Neural progenitor cell (in vitro differentiated cells): Measurements from ENCODE around the gene KRT9. TPM values are rescaled to one million over a fixed set of nuclear protein-coding genes. Genes with fewer than 3 reads are reported as not detected.

Experiments
- DNase-seq: peaks from one replicate; pipeline ENCODE4 v3.0.0-alpha.2; 2016; ENCODE audit warnings: low spot score
- H2AFZ ChIP-seq: fragments of 200-600 bp; sonication (generic); replicated peaks from 2 replicates; pipeline ENCODE4 v1.6.1; 2016; ENCODE audit warnings: antibody characterized with exemption
- H3F3A ChIP-seq: fragments of 200-600 bp; sonication (generic); 2 replicates; pipeline ENCODE4 v1.6.1; 2016; ENCODE audit warnings: antibody characterized with exemption, low read depth
- H3K27ac ChIP-seq: fragments of 200-600 bp; sonication (generic); 2 replicates; pipeline ENCODE4 v1.5.1; 2016; ENCODE audit warnings: mild to moderate bottlenecking
- H3K27me3 ChIP-seq: fragments of 200-600 bp; sonication (generic); 2 replicates; pipeline ENCODE4 v1.6.1; 2016; ENCODE audit warnings: mild to moderate bottlenecking, moderate library complexity
- H3K36me3 ChIP-seq: fragments of 200-600 bp; sonication (generic); 2 replicates; pipeline ENCODE4 v1.5.1; 2016
- H3K4me1 ChIP-seq: fragments of 200-600 bp; sonication (generic); 2 replicates; pipeline ENCODE4 v1.6.1; 2016; ENCODE audit warnings: mixed run types
- H3K4me2 ChIP-seq: fragments of 200-600 bp; sonication (generic); 2 replicates; pipeline ENCODE4 v1.6.1; 2016
- H3K4me3 ChIP-seq: fragments of 200-600 bp; sonication (generic); 2 replicates; pipeline ENCODE4 v1.5.1; 2016
- H3K79me2 ChIP-seq: fragments of 200-600 bp; sonication (generic); 2 replicates; pipeline ENCODE4 v1.6.1; 2016; ENCODE audit warnings: low read depth
- H3K9ac ChIP-seq: fragments of 200-600 bp; sonication (generic); 2 replicates; pipeline ENCODE4 v1.6.1; 2016
- H3K9me3 ChIP-seq: fragments of 200-600 bp; sonication (generic); 2 replicates; pipeline ENCODE4 v1.5.1; 2016; ENCODE audit warnings: low read depth
- H4K20me1 ChIP-seq: fragments of 200-600 bp; sonication (generic); 2 replicates; pipeline ENCODE4 v1.6.1; 2016; ENCODE audit warnings: low read depth
- H3K27ac Mint-ChIP-seq: 3 replicates; pipeline ENCODE4 v1.8.0; 2021; ENCODE audit warnings: mixed read lengths
- H3K27me3 Mint-ChIP-seq: 2 replicates; pipeline ENCODE4 v1.8.0; 2022; ENCODE audit warnings: low read depth, mild to moderate bottlenecking, inconsistent platforms, moderate library complexity, mixed read lengths; ENCODE audit not compliant: insufficient read depth
- H3K36me3 Mint-ChIP-seq: 3 replicates; pipeline ENCODE4 v1.8.0; 2021; ENCODE audit warnings: mixed read lengths
- H3K4me1 Mint-ChIP-seq: 3 replicates; pipeline ENCODE4 v1.8.0; 2021; ENCODE audit warnings: mixed read lengths
- H3K4me3 Mint-ChIP-seq: 3 replicates; pipeline ENCODE4 v1.8.0; 2021; ENCODE audit warnings: mild to moderate bottlenecking, moderate library complexity, mixed read lengths
- H3K9me3 Mint-ChIP-seq: 3 replicates; pipeline ENCODE4 v1.8.0; 2020; ENCODE audit warnings: mixed read lengths
- EZH2 ChIP-seq: fragments of 200-600 bp; sonication (generic); IDR thresholded peaks from 2 replicates; pipeline ENCODE4 v1.6.1; 2017; ENCODE audit warnings: antibody characterized with exemption, mild to moderate bottlenecking, moderate library complexity
- EZH2phosphoT487 ChIP-seq: fragments of 200-600 bp; sonication (generic); IDR thresholded peaks from 2 replicates; pipeline ENCODE4 v1.6.1; 2017; ENCODE audit warnings: antibody characterized with exemption
- total RNA-seq: library from RNA; depleted of rRNA; stranded (reverse); fragments of >200 nt; gene quantifications from 2 replicates; pipeline ENCODE4 v1.2.3, GENCODE V29; 2015; ENCODE audit warnings: low replicate concordance
- TF ChIP-seq, protein P1 (sequence below): fragments of 200-600 bp; sonication (generic); IDR thresholded peaks from 2 replicates; pipeline ENCODE4 v1.5.1; 2017; ENCODE audit warnings: antibody characterized with exemption, mild to moderate bottlenecking

The KRT9 gene
- total RNA-seq, 1 donor from 2014 or later = not detected

DNA sequence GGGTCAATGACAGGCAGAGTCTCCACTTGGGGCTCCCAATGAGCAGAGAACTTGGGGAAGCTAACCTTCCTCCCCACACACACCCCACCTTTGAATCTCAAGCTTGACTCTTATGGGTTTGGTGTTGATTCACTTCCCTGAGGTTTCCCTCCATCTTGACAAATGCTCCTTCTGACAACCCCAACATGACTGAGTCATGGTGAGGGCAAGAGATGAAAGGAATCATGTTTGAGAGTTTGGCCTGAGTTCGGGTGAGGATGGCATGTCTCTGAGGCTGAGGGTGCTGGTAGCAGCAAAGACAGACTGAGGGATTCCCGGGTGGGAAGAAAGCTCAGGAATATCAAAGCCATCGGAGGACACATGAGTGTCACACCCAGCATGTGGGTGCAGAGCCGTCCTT is 18.7 kb downstream of the KRT9 start:
- H3K27me3 ChIP-seq = no peaks in the 10 kb centered on the region
- peaks cover 2% of the 10 kb centered on the region for H3K27me3 Mint-ChIP-seq
- no peaks in the 10 kb centered on the region for H3K9me3 Mint-ChIP-seq
- H3K27ac ChIP-seq = no peak overlapping the region
- no peaks in the 10 kb centered on the region for H3K79me2 ChIP-seq
- no peak overlapping the region for H3K4me3 Mint-ChIP-seq
- no peaks in the 10 kb centered on the region for H3F3A ChIP-seq
- no peak overlapping the region for H3K27ac Mint-ChIP-seq
- TF ChIP-seq EZH2 (no peak), EZH2phosphoT487 (no peak)
- TF ChIP-seq, protein P1, sequence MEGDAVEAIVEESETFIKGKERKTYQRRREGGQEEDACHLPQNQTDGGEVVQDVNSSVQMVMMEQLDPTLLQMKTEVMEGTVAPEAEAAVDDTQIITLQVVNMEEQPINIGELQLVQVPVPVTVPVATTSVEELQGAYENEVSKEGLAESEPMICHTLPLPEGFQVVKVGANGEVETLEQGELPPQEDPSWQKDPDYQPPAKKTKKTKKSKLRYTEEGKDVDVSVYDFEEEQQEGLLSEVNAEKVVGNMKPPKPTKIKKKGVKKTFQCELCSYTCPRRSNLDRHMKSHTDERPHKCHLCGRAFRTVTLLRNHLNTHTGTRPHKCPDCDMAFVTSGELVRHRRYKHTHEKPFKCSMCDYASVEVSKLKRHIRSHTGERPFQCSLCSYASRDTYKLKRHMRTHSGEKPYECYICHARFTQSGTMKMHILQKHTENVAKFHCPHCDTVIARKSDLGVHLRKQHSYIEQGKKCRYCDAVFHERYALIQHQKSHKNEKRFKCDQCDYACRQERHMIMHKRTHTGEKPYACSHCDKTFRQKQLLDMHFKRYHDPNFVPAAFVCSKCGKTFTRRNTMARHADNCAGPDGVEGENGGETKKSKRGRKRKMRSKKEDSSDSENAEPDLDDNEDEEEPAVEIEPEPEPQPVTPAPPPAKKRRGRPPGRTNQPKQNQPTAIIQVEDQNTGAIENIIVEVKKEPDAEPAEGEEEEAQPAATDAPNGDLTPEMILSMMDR = no peak
- H3K36me3 Mint-ChIP-seq = no peaks in the 10 kb centered on the region
- no peak overlapping the region for H3K9ac ChIP-seq
- H3K4me1 Mint-ChIP-seq = peaks cover 22% of the 10 kb centered on the region
- no peaks in the 10 kb centered on the region for H3K9me3 ChIP-seq
- H2AFZ ChIP-seq = no peak overlapping the region
- DNase-seq = no peak
- H3K4me2 ChIP-seq = no peak overlapping the region
- H4K20me1 ChIP-seq = no peaks in the 10 kb centered on the region
- H3K36me3 ChIP-seq = no peaks in the 10 kb centered on the region
- no peak overlapping the region for H3K4me3 ChIP-seq
- H3K4me1 ChIP-seq = peaks cover 4% of the 10 kb centered on the region

DNA sequence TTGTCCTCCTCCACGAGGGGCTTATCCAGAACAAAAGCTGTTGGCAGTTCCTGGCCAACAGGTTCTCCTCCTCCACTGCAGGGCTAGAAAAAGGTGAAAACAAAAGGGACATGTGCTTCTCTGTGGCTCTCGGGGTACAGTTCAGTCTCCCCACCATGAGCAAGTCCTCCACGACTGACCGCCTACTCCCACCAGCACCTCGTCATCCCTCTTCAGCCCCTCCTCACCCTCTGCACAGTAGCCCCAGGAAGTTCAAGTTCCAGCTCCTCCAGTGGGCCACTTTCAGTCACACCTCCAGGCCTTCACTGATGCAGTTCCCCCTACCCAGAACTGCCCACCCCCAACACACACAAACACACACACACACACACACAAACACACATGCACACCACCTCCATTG is 19.4 kb downstream of the KRT9 start:
- Histone ChIP-seq H3K9me3 (no peaks in the 10 kb centered on the region), H4K20me1 (no peaks in the 10 kb centered on the region), H3K4me2 (no peak overlapping the region), H2AFZ (no peak overlapping the region), H3K36me3 (no peaks in the 10 kb centered on the region), H3K4me3 (no peak overlapping the region), H3K79me2 (no peaks in the 10 kb centered on the region), H3F3A (no peaks in the 10 kb centered on the region), H3K27me3 (no peaks in the 10 kb centered on the region), H3K4me1 (peaks cover 5% of the 10 kb centered on the region), H3K27ac (no peak overlapping the region), H3K9ac (no peak overlapping the region)
- no peaks in the 10 kb centered on the region for H3K36me3 Mint-ChIP-seq
- peaks cover 2% of the 10 kb centered on the region for H3K27me3 Mint-ChIP-seq
- H3K4me1 Mint-ChIP-seq = peaks cover 24% of the 10 kb centered on the region
- H3K9me3 Mint-ChIP-seq = no peaks in the 10 kb centered on the region
- H3K4me3 Mint-ChIP-seq = no peak overlapping the region
- no peak overlapping the region for H3K27ac Mint-ChIP-seq
- TF ChIP-seq EZH2phosphoT487 = no peak
- TF ChIP-seq, protein P1 = no peak
- no peak for DNase-seq

DNA sequence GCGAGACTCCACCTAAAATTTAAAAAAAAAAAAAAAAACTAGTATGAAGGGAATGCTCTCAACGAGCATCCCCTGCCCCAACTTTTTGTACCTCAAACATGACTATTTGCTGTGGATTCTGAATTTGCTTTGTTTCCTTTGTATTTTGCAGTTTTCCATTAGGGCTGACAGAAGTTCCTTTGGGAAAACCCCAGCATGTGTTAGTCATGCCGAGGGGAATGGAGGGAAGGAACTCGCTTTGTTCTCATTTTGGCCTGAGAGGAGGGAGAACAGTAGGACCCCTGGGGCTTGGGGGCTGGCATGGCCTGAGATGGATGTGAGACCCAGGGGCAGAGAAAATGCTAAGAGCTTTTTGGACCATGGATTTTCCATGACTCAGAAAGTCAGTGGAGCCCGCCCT is 20.5 kb downstream of the KRT9 start:
- H3K4me1 Mint-ChIP-seq = peaks cover 27% of the 10 kb centered on the region
- no peak overlapping the region for H3K4me3 ChIP-seq
- H3K9me3 Mint-ChIP-seq = peaks cover 3% of the 10 kb centered on the region
- H2AFZ ChIP-seq = no peak overlapping the region
- no peaks in the 10 kb centered on the region for H3K9me3 ChIP-seq
- H3K27ac Mint-ChIP-seq = no peak overlapping the region
- peaks cover 7% of the 10 kb centered on the region for H3K4me1 ChIP-seq
- TF ChIP-seq, protein P1 = no peak
- H4K20me1 ChIP-seq = no peaks in the 10 kb centered on the region
- H3K36me3 ChIP-seq = no peaks in the 10 kb centered on the region
- H3K79me2 ChIP-seq = no peaks in the 10 kb centered on the region
- DNase-seq = no peak
- H3K27me3 Mint-ChIP-seq = peaks cover 2% of the 10 kb centered on the region
- H3K27ac ChIP-seq = no peak overlapping the region
- no peak overlapping the region for H3K4me3 Mint-ChIP-seq
- no peaks in the 10 kb centered on the region for H3K27me3 ChIP-seq
- peaks cover 3% of the 10 kb centered on the region for H3F3A ChIP-seq
- no peak overlapping the region for H3K4me2 ChIP-seq
- H3K36me3 Mint-ChIP-seq = no peaks in the 10 kb centered on the region
- no peak overlapping the region for H3K9ac ChIP-seq
